ENCODE data around the gene COPS8.

The COPS8 gene

GRCh38 chr2:237085248-237086221 lies at the start of gene COPS8:
TSS of gene COPS8 (plus strand) at chr2:237085889. CDS start at chr2:237085965, 76 bp downstream.
- peak; percentile 98 for DNase-seq

GRCh38 chr2:237039301-237040031 lies 46.2 kb upstream of the COPS8 start:
- no peak for DNase-seq

- DNase-seq = no peak
These were observed 44.5 kb upstream of the COPS8 start for GRCh38 chr2:237041231-237041630.

GRCh38 chr2:237042101-237042500 lies 43.6 kb upstream of the COPS8 start:
- DNase-seq = no peak

DNA sequence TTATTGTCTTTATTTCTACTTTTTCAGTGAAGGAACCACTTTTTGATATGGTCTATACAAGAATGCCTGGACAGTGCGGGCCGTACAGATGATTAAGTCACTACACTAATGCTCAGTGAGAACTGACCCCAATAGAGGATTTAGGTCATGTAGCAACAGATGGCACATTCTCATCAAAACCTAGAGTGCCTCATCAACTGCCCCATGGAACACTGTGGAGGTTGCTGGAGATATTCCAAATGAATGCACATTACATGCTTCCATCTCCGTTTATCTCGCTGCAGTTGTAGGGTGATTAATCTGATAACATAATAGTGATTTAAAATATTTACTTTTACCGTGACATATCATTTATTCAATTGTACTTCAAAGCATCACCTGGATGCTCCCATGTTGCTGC lies 41.8 kb upstream of the COPS8 start:
- no peak for DNase-seq

DNA sequence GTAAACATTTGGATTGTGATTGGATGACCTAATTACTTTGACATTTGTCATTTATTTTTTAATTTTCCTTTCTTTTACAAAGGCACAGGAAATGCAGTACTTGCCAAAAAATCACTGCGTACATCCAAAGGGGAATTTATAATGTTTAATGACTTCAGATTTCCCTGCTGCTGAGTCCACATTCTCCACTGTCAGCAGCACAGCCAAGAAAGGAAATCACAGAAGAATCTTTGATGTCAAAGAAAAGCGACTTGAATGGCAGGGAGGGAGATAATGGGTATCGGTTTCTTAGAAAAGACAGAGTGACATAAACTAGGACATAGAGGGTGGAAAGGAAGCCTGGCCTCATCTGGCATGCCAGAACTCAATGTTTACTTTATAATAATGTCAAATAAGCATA lies 41.4 kb upstream of the COPS8 start:
- no peak for DNase-seq

DNA sequence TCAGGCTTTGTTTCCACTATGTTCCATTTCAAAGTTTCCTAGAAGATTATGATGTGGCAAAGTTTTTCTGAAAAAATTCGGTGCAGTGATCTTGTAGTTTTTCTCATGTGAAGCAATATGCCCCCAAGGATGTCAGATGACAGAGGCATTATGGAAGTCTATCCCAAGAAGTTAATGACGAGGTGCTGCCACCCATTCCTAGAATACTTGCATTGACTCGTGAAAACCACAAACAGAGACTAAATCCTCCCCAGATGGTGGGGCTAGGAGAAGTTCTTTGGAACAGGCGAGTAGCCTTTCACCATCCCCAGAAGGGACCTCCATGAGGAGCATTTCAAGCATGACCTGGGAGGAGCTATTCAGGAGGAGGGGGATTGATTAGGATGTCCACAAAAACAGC lies 40.2 kb upstream of the COPS8 start:
- no peak for DNase-seq

DNA sequence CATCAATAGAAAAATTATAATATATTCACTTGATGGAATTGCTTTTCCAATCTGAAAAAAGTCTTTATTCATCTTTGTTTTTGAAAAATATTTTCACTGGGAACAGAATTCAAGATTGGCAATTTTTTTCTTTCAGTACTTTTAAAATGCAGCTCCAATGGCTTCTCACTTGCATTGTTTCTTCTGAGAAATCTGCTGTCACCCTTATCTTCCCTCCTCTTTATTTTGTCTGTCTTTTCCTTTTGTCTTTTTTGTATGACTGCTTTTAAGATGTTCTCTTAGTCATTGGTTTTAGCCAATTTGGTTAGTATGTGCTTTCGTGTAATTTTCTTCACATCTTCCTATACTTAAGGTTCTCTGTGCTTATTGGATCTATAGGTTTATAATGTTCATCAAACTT lies 37.1 kb upstream of the COPS8 start:
- DNase-seq = no peak

DNA sequence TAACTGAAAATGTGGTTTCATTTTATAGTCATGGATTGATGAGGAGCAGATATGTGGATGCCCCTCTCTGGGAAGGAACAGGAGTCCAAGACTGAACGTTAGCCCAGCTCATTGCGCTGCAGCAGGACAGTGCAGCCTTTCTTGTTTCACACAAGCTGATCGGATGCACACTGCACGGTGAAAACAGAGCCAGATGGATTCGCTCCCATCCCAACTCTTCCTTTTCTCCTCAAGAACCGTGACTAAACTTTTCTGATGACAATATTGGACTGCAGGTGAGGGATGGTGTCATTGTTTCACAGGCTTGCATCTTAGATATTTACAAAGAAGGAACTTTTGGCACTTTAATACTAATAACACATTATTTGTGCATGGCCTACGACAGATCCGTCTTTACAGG lies 33.8 kb upstream of the COPS8 start:
- no peak for DNase-seq

DNA sequence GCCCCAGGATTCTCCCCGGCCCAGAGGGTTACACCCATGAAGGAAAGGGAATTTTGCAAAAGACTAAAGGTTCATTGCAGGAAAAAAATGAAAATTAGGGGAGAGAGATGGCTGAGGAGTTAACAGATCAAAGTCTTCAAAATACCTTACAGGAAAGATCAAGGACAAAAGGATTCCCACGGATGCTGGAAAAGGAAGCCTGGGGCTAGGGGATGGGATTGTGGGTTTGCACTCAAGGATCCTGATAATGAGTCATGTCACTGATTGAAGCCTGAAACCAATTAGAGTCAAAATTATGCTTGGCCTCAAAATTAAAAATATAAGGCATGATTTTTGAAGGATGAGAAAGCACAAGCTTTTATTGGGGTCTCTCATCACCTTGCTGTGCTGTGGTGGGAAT lies 32.6 kb upstream of the COPS8 start:
- DNase-seq = no peak

DNA sequence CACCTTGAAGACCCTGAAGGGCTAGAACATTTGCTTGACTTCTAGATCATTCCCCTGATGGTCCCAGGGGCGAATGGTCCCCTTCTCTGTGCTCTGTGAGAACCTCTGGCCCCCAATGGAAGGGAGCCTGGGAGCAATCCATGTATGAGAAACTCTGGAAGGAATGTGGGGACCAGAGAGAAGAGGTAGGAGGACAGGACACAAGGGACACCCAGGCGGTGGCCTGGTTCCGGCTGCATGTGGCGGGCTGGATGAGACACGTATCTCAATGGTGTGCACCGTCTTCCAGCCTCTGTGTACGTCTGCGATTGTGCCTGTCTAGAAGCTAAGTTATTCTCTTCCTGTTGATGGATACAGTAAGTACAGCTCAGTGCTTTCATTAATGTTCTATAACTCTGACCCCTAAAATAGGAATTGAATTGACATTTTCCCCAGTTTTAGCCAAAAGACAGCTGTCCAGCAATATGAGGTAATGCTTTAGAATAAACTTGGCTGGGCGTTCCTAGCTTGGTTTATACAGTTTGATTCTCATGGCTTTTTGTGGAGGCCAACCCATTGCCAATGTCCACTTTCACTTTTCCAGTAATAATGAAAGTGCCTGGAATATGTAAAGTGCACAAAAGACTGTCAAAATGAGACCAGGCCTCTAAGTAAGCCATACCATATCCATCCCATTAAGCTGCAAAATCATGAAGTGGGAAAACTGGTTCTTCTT lies 30.1 kb upstream of the COPS8 start:
- DNase-seq = no peak

GRCh38 chr2:237056287-237056875 lies 29.3 kb upstream of the COPS8 start:
- DNase-seq = no peak

GRCh38 chr2:237057107-237057506 lies 28.6 kb upstream of the COPS8 start:
- DNase-seq = no peak

GRCh38 chr2:237057893-237058300 lies 27.8 kb upstream of the COPS8 start:
- no peak for DNase-seq

DNA sequence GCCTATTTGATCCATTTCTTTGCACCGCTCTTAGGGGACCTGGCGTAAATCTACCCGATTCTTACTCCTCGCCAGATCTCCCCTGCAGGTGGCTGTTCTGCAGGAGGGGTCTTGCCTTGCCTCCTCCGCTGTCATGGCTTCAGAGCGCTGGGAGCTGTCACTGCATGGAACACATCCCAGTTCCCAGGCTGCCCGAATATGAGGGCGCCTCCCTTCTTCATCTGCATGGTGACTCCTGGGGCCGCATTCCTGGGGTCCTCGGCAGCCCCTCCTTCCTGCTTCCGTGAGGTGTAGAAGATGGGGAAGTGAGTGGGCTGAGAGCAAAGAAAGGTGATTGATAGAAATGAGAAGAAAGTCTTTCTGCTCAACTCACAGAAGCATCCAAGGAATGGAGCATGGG lies 27.3 kb upstream of the COPS8 start:
- no peak for DNase-seq

DNA sequence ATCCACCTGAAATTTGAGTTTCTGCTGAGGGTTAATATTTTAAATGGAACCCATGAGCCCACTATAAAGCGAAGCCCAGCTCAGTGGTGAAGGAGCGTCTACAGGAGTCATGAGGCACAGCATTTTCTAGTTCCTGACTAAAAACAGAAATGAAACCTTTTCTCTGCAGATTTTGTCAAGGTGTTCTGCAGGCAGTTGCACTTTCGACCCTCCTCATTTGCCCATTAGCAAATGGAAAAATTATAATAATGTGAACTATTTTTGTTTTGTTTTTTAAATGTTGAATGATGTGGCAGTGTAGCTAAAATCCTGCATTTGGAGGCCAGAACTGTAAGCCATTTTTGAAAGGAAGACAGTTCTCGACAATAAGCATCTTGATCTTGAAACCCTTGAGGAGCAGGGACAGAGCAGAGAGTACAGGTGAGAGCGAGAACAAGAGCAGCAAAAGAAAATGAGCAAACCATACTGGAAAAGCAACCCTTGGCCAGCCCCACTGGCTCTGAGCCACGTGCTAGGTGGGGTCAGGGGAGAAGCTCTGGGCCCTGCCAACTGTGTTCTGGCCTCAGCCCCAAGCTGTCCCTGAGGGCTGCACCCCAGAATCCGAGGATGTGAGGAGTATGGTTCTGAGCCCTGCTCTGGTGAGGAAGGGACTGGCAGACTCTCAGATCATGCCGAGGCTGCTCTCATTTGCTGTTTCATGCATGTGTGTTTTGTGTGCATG lies 26.4 kb upstream of the COPS8 start:
- no peak for DNase-seq

DNA sequence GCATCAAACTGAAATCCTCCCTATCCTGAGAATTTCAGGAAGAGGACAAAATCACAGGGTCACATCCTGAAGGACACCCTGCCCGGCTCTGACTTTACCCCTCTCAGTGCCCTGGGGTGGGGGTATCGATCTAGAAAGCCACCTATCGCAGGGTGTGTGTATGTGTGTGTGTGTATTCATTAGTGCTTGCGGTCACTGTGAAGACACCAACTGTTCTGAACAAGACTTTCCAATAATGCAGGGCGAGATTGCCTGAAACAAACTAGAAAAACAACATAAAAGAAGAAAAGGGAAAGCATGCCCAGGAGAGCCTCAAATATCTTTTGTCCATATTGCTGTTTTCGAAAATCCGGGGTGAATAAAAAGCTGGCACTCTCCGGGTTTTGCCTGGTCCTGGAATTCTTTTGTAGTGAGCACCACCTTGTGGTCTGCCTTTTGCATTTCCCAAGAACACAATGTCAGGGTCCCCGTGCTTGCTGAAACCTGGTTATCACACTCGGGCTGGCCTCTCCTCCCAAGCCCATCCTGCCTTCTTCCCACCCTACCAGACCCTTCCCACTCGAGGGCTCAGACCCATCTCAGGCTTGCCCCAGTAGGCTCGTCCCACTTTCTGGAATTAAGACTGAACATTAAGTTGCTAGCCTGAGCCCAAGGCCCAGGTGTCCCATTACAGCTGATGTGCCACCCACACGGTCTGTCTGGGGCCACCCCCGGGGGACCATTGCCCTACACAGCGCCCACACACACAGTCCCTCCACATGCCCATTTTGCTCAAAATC lies 25.0 kb upstream of the COPS8 start:
- peak; percentile 72 for DNase-seq

GRCh38 chr2:237061356-237061755 lies 24.3 kb upstream of the COPS8 start:
- DNase-seq = no peak

DNA sequence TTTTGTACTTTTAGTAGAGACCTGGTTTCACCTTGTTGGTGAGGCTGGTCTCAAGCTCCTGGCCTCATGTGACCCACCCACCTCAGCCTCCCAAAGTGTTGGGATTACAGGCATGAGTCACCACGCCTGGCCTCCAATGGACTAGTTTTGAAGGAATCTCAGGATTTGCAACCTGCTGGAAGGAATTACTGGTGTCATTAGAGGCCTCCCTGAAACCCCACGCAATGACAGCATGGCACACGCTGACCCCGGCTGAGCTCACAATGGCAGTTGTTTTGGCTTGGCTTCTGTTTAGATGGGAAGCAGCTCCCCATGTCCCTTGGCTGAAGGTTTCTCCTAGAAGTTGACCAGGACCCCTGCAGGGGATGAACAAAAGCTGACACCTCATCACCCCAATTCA lies 23.1 kb upstream of the COPS8 start:
- no peak for DNase-seq

DNA sequence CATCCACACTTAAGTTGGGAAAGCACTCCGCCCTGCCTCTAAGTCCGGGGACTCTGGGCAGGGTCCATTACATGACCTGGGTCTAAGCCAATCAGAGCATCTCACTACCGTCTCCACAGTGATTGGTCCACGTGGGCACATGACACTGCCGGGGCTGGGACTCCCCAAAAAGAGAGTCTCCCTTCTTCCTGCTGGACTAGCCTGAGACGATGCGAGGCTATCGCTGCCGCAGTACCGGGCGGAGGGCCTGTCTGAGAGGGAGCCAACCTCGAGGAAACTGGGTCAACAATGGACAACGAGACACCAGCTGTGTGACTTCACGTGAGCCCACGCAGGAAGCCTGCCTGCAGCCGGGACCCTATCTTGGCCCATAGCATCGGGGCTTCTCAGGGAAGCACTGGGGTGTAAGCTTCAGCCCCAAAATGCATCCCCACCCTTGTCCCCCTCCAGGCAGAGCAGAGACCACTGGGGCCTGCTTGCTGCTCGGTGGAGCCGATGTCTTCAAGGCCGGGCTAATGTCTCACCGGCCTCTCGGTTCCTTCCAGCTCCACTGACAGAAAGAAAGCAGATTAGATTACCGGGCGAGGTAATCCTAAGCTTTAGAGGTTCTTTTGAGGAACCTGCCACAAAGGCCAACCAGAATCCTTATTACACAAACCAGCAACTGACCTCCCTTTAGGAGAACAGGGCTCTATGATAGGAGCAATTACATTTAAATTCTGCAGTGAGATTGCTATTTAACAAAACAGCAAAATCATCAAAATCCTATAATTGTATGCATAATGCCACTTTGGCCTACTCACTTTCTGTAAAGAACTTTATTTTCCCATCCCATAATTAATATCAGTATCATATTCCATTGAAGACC lies 21.3 kb upstream of the COPS8 start:
- DNase-seq = no peak

- DNase-seq = no peak
These were observed 20.7 kb upstream of the COPS8 start for GRCh38 chr2:237065071-237065377.

All from right forelimb (tissue), 1 donor.